ENCODE measurements around the gene RAB13.

Gene RAB13

GRCh38 chr1:153932156-153933131 is 53.7 kb downstream of the RAB13 start:
- DNase-seq (ENCODE audit: low read depth), result no peak
